HepG2 (cell line): Measurements from ENCODE around the gene TEX19. TPM values are rescaled to one million over a fixed set of nuclear protein-coding genes. Genes with fewer than 3 reads are reported as not detected.

Source experiments
- BATF2 ChIP-seq: sonication (generic); formaldehyde crosslinking; IDR thresholded peaks from 2 replicates; pipeline ENCODE4 v1.8.0; 2022; ENCODE audit warnings: mild to moderate bottlenecking, missing genetic modification reagents, moderate library complexity
- KDM1A ChIP-seq: IDR thresholded peaks from 2 replicates; pipeline ENCODE4 v1.6.1; 2016; ENCODE audit warnings: missing compliant biosample characterization
- KLF16 ChIP-seq, 2 experiments: sonication (generic) in 1 of 2; formaldehyde crosslinking in 1 of 2; IDR thresholded peaks; 2 replicates each; pipeline versions ENCODE4 v1.6.1 to v1.8.0; 2016 to 2023; ENCODE audit warnings: missing genetic modification reagents in 2 of 2, missing compliant biosample characterization in 1 of 2
- NAIF1 ChIP-seq: sonication (generic); formaldehyde crosslinking; IDR thresholded peaks from 2 replicates; pipeline ENCODE4 v1.5.0; 2020; ENCODE audit warnings: mild to moderate bottlenecking, missing genetic modification reagents, borderline replicate concordance
- NR2F1 ChIP-seq, 2 experiments: fragments of 450-650 bp in 1 of 2; formaldehyde crosslinking in 1 of 2; IDR thresholded peaks; 2 replicates each; pipeline versions ENCODE4 v1.5.0 to v1.6.1; 2016 to 2020; ENCODE audit warnings: mild to moderate bottlenecking in 1 of 2, missing compliant biosample characterization in 1 of 2, missing genetic modification reagents in 1 of 2, moderate library complexity in 1 of 2
- RBM22 ChIP-seq: fragments of 200-400 bp; formaldehyde crosslinking; optimal IDR thresholded peaks from 2 replicates; pipeline ENCODE3; 2017; ENCODE audit warnings: mild to moderate bottlenecking, low read length, moderate library complexity
- RXRB ChIP-seq: IDR thresholded peaks from 2 replicates; pipeline ENCODE4 v1.6.1; 2016; ENCODE audit warnings: borderline replicate concordance, missing genetic modification reagents, missing compliant biosample characterization
- TIGD3 ChIP-seq: sonication (generic); formaldehyde crosslinking; IDR thresholded peaks from 2 replicates; pipeline ENCODE4 v1.5.1; 2020; ENCODE audit warnings: mild to moderate bottlenecking, missing genetic modification reagents, borderline replicate concordance
- ZBTB38 ChIP-seq: sonication (generic); formaldehyde crosslinking; IDR thresholded peaks from 2 replicates; pipeline ENCODE4 v1.5.1; 2020; ENCODE audit warnings: mild to moderate bottlenecking, missing genetic modification reagents
- ZC3H13 ChIP-seq: sonication (generic); formaldehyde crosslinking; IDR thresholded peaks from 2 replicates; pipeline ENCODE4 v1.8.1; 2023; ENCODE audit warnings: mild to moderate bottlenecking, missing genetic modification reagents, moderate library complexity
- ZHX1 ChIP-seq: sonication (generic); formaldehyde crosslinking; IDR thresholded peaks from 2 replicates; pipeline ENCODE4 v1.8.1; 2022; ENCODE audit warnings: low read depth, mild to moderate bottlenecking, missing genetic modification reagents
- ZNF326 ChIP-seq: sonication (generic); formaldehyde crosslinking; IDR thresholded peaks from 2 replicates; pipeline ENCODE4 v1.4.0; 2020; ENCODE audit warnings: missing genetic modification reagents, borderline replicate concordance
- ZNF431 ChIP-seq: sonication (generic); formaldehyde crosslinking; IDR thresholded peaks from 2 replicates; pipeline ENCODE4 v1.9.0; 2022; ENCODE audit warnings: missing genetic modification reagents, low read depth, mild to moderate bottlenecking, borderline replicate concordance
- ZNF441 ChIP-seq: sonication (generic); formaldehyde crosslinking; IDR thresholded peaks from 2 replicates; pipeline ENCODE4 v1.7.0; 2021; ENCODE audit warnings: missing genetic modification reagents, borderline replicate concordance
- ZNF687 ChIP-seq: sonication (generic); formaldehyde crosslinking; IDR thresholded peaks from 2 replicates; pipeline ENCODE4 v1.5.1; 2020; ENCODE audit warnings: mild to moderate bottlenecking, missing genetic modification reagents, moderate library complexity
- ZNF782 ChIP-seq: sonication (generic); formaldehyde crosslinking; IDR thresholded peaks from 2 replicates; pipeline ENCODE4 v1.4.0; 2020; ENCODE audit warnings: missing genetic modification reagents, mild to moderate bottlenecking, borderline replicate concordance
- ZNF878 ChIP-seq: sonication (generic); formaldehyde crosslinking; IDR thresholded peaks from 2 replicates; pipeline ENCODE4 v1.8.1; 2023; ENCODE audit warnings: mild to moderate bottlenecking, missing genetic modification reagents, moderate library complexity
- polyA plus RNA-seq, 8 experiments: library from polyadenylated mRNA; depleted of rRNA in 3 of 8; stranded (reverse) in 7 of 8; unstranded in 1 of 8; fragments of >200 nt; fragmentation: Illumina TruSeq in 4 of 8; extraction: Trizol in 4 of 8; gene quantifications; 2 replicates each; pipeline versions ENCODE4 v1.2.1 to v1.2.3, GENCODE V29; 2011 to 2016; ENCODE audit warnings: low read depth in 4 of 8, missing spikeins in 1 of 8, mixed read lengths in 1 of 8; ENCODE audit not compliant: insufficient read depth in 1 of 8
- total RNA-seq, 5 experiments: library from RNA; depleted of rRNA; stranded (reverse); fragments of >200 nt; fragmentation: Illumina TruSeq; extraction: Trizol; gene quantifications; 2 replicates each; pipeline ENCODE4 v1.2.3, GENCODE V29; 2016; ENCODE audit warnings: low read depth in 1 of 5
- TF ChIP-seq, protein P1 (sequence below): sonication (generic); formaldehyde crosslinking; IDR thresholded peaks from 2 replicates; pipeline ENCODE4 v1.5.0; 2020; ENCODE audit warnings: missing genetic modification reagents, mild to moderate bottlenecking, borderline replicate concordance

The TEX19 gene
- total and polyA plus RNA-seq, 2 of the 13 experiments (the other 11 are each of a cell fraction or from before 2014, with no cell fraction given) = 1.3 to 6.0 TPM

DNA sequence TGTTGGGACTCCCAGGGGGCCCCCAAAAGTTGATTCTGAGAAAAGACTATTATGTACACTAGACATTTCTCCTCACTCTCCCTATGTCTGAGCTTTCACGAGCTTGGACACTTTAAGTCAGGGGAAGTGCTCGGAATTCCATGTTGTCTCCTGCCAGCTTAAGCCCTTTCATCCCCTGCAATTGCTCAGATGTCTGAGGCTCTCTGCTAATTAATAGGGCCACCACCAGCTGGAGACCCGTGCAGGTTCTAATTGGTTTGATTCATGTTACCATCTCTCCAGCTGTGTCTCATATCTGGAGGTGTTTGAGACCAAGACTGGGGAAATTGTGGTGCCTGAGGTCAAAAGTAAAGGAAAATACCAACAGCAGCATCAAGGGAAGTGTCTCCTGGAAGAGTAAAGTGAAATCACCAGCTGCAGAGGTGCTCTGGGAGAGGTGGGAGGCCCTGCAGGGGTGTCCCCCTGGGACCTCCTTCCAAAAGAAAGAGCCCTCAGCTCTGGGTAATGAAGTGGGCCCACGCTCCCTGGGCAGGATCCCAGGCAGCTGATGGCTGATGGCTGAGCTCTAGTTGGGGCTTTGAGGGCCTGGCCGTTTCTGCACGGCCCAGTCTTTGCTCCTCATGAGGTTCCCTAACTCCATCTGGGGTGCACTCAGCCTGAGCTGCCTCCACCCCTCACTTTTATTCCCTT lies 6.7 kb downstream of the TEX19 start (continued):
- TF ChIP-seq TIGD3 (CRISPR knock-in tag) = no peak
- no peak for TF ChIP-seq ZBTB38 (CRISPR knock-in tag)
- TF ChIP-seq BATF2 (CRISPR knock-in tag) = no peak
- TF ChIP-seq ZNF878 (CRISPR knock-in tag) = no peak
- TF ChIP-seq ZC3H13 (CRISPR knock-in tag) = 0 out of 2 replicates have a peak, but pooled peaks have one; percentile 33
- no peak for TF ChIP-seq NAIF1
- no peak for TF ChIP-seq ZNF431
- TF ChIP-seq NR2F1 (CRISPR knock-in tag; IDR thresholded peaks at IDR 0.05) = no peak
- TF ChIP-seq KDM1A (CRISPR knock-in tag) = no peak
- TF ChIP-seq ZNF782 (CRISPR knock-in tag) = no peak
- TF ChIP-seq, protein P1, sequence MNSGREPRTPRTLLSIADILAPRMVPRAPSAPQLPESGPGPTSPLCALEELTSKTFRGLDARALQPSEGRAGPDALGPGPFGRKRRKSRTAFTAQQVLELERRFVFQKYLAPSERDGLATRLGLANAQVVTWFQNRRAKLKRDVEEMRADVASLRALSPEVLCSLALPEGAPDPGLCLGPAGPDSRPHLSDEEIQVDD (CRISPR knock-in tag) = no peak
- no peak for TF ChIP-seq ZHX1 (CRISPR knock-in tag)
- no peak for TF ChIP-seq ZNF326
- peak; percentile 25; the same call in 1 of the 2 replicates for TF ChIP-seq ZNF687
- TF ChIP-seq KLF16 (CRISPR knock-in tag; IDR thresholded peaks at IDR 0.05) = no peak
- 0 out of 2 replicates have a peak, but pooled peaks have one; percentile 55 for TF ChIP-seq ZNF441
- TF ChIP-seq RBM22 = no peak
- TF ChIP-seq RXRB (CRISPR knock-in tag) = no peak
